ELR (cell line): ENCODE results near the gene STAMBPL1.

Source experiments
- DNase-seq: peaks from one replicate; pipeline ENCODE4 v3.0.0-alpha.2; 2015; ENCODE audit warnings: low read depth

STAMBPL1 gene

GRCh38 chr10:88857831-88858230 is 22.2 kb upstream of the STAMBPL1 start:
- DNase-seq, result no peak

GRCh38 chr10:88858491-88858890 is 21.6 kb upstream of the STAMBPL1 start:
- peak; percentile 20 for DNase-seq

- no peak for DNase-seq
Measured at GRCh38 chr10:88861036-88861435, 19.0 kb upstream of the STAMBPL1 start.

GRCh38 chr10:88865281-88865876 is 14.7 kb upstream of the STAMBPL1 start:
- DNase-seq, result peak; percentile 30

GRCh38 chr10:88866454-88866853 is 13.6 kb upstream of the STAMBPL1 start:
- no peak for DNase-seq

GRCh38 chr10:88870089-88870488 is 10.0 kb upstream of the STAMBPL1 start:
- DNase-seq, result no peak

GRCh38 chr10:88873757-88874156 is 6.3 kb upstream of the STAMBPL1 start:
- no peak for DNase-seq

- peak; percentile 11 for DNase-seq
Measured at GRCh38 chr10:88874281-88874680, 5.8 kb upstream of the STAMBPL1 start.

- no peak for DNase-seq
Measured at GRCh38 chr10:88875081-88875480, 5.0 kb upstream of the STAMBPL1 start.

GRCh38 chr10:88877298-88877697 is 2.7 kb upstream of the STAMBPL1 start:
- no peak for DNase-seq

- peak; percentile 90 for DNase-seq
Measured at GRCh38 chr10:88880282-88881076, 434 bp downstream of the STAMBPL1 start.

GRCh38 chr10:88881320-88881719 is 1.3 kb downstream of the STAMBPL1 start:
- DNase-seq, result peak; percentile 31

GRCh38 chr10:88881922-88882645 is 2.0 kb downstream of the STAMBPL1 start:
- DNase-seq, result peak; percentile 38

- DNase-seq, result peak; percentile 91
Measured at GRCh38 chr10:88882646-88883447, 2.8 kb downstream of the STAMBPL1 start.

GRCh38 chr10:88883448-88883809 is 3.4 kb downstream of the STAMBPL1 start:
- DNase-seq, result no peak

- peak; percentile 39 for DNase-seq
Measured at GRCh38 chr10:88886557-88886956, 6.5 kb downstream of the STAMBPL1 start.

GRCh38 chr10:88888810-88889445 is 8.9 kb downstream of the STAMBPL1 start:
- DNase-seq, result no peak

GRCh38 chr10:88889559-88890337 is 9.7 kb downstream of the STAMBPL1 start:
- no peak for DNase-seq

- DNase-seq, result peak; percentile 22
Measured at GRCh38 chr10:88890681-88891381, 10.8 kb downstream of the STAMBPL1 start.
